ENCODE data around the gene PDLIM5.

Gene PDLIM5

GRCh38 chr4:94430406-94430805 lies 21.3 kb upstream of the PDLIM5 start:
- peaks cover 18% of the 10 kb centered on the region for H3K9me3 ChIP-seq (ENCODE audit: insufficient read depth, low read depth, low read length)
- H3K27me3 ChIP-seq (ENCODE audit: insufficient read depth, low read length): no peaks in the 10 kb centered on the region
- no peak overlapping the region for H3K9ac ChIP-seq (ENCODE audit: low read depth, low read length)
- no peak overlapping the region for H3K27ac ChIP-seq (ENCODE audit: low read length)
- H3K4me1 ChIP-seq (ENCODE audit: insufficient read depth, low read length): no peaks in the 10 kb centered on the region
- H3K4me3 ChIP-seq (ENCODE audit: low read length): no peak overlapping the region
- H3K36me3 ChIP-seq (ENCODE audit: insufficient read depth, low read depth, low read length): no peaks in the 10 kb centered on the region

GRCh38 chr4:94431388-94431787 lies 20.4 kb upstream of the PDLIM5 start:
- Histone ChIP-seq H3K36me3 (ENCODE audit: insufficient read depth, low read depth, low read length) (no peaks in the 10 kb centered on the region), H3K4me1 (ENCODE audit: insufficient read depth, low read length) (no peaks in the 10 kb centered on the region), H3K4me3 (ENCODE audit: low read length) (no peak overlapping the region), H3K9ac (ENCODE audit: low read depth, low read length) (no peak overlapping the region), H3K27ac (ENCODE audit: low read length) (no peak overlapping the region), H3K27me3 (ENCODE audit: insufficient read depth, low read length) (no peaks in the 10 kb centered on the region), H3K9me3 (ENCODE audit: insufficient read depth, low read depth, low read length) (peaks cover 10% of the 10 kb centered on the region)

GRCh38 chr4:94434505-94434904 lies 17.2 kb upstream of the PDLIM5 start:
- Histone ChIP-seq H3K9me3 (ENCODE audit: insufficient read depth, low read depth, low read length) (no peaks in the 10 kb centered on the region), H3K27me3 (ENCODE audit: insufficient read depth, low read length) (no peaks in the 10 kb centered on the region), H3K27ac (ENCODE audit: low read length) (no peak overlapping the region), H3K9ac (ENCODE audit: low read depth, low read length) (no peak overlapping the region), H3K4me3 (ENCODE audit: low read length) (no peak overlapping the region), H3K36me3 (ENCODE audit: insufficient read depth, low read depth, low read length) (no peaks in the 10 kb centered on the region), H3K4me1 (ENCODE audit: insufficient read depth, low read length) (no peaks in the 10 kb centered on the region)

GRCh38 chr4:94435874-94436273 lies 15.9 kb upstream of the PDLIM5 start:
- no peaks in the 10 kb centered on the region for H3K9me3 ChIP-seq (ENCODE audit: insufficient read depth, low read depth, low read length)
- H3K27me3 ChIP-seq (ENCODE audit: insufficient read depth, low read length): no peaks in the 10 kb centered on the region
- H3K4me3 ChIP-seq (ENCODE audit: low read length): no peak overlapping the region
- H3K27ac ChIP-seq (ENCODE audit: low read length): no peak overlapping the region
- no peak overlapping the region for H3K9ac ChIP-seq (ENCODE audit: low read depth, low read length)
- H3K36me3 ChIP-seq (ENCODE audit: insufficient read depth, low read depth, low read length): no peaks in the 10 kb centered on the region
- H3K4me1 ChIP-seq (ENCODE audit: insufficient read depth, low read length): no peaks in the 10 kb centered on the region

GRCh38 chr4:94436512-94436911 lies 15.2 kb upstream of the PDLIM5 start:
- no peaks in the 10 kb centered on the region for H3K27me3 ChIP-seq (ENCODE audit: insufficient read depth, low read length)
- H3K27ac ChIP-seq (ENCODE audit: low read length): no peak overlapping the region
- no peak overlapping the region for H3K4me3 ChIP-seq (ENCODE audit: low read length)
- H3K9ac ChIP-seq (ENCODE audit: low read depth, low read length): no peak overlapping the region
- no peaks in the 10 kb centered on the region for H3K36me3 ChIP-seq (ENCODE audit: insufficient read depth, low read depth, low read length)
- no peaks in the 10 kb centered on the region for H3K9me3 ChIP-seq (ENCODE audit: insufficient read depth, low read depth, low read length)
- H3K4me1 ChIP-seq (ENCODE audit: insufficient read depth, low read length): no peaks in the 10 kb centered on the region

- no peaks in the 10 kb centered on the region for H3K9me3 ChIP-seq (ENCODE audit: insufficient read depth, low read depth, low read length)
- H3K27me3 ChIP-seq (ENCODE audit: insufficient read depth, low read length): no peaks in the 10 kb centered on the region
- no peak overlapping the region for H3K27ac ChIP-seq (ENCODE audit: low read length)
- no peak overlapping the region for H3K9ac ChIP-seq (ENCODE audit: low read depth, low read length)
- no peak overlapping the region for H3K4me3 ChIP-seq (ENCODE audit: low read length)
- H3K4me1 ChIP-seq (ENCODE audit: insufficient read depth, low read length): no peaks in the 10 kb centered on the region
- H3K36me3 ChIP-seq (ENCODE audit: insufficient read depth, low read depth, low read length): no peaks in the 10 kb centered on the region
Measured at GRCh38 chr4:94439606-94440005, 12.1 kb upstream of the PDLIM5 start.

GRCh38 chr4:94441838-94442237 lies 9.9 kb upstream of the PDLIM5 start:
- no peak overlapping the region for H3K4me3 ChIP-seq (ENCODE audit: low read length)
- H3K27me3 ChIP-seq (ENCODE audit: insufficient read depth, low read length): no peaks in the 10 kb centered on the region
- no peak overlapping the region for H3K9ac ChIP-seq (ENCODE audit: low read depth, low read length)
- no peaks in the 10 kb centered on the region for H3K4me1 ChIP-seq (ENCODE audit: insufficient read depth, low read length)
- no peaks in the 10 kb centered on the region for H3K36me3 ChIP-seq (ENCODE audit: insufficient read depth, low read depth, low read length)
- H3K9me3 ChIP-seq (ENCODE audit: insufficient read depth, low read depth, low read length): no peaks in the 10 kb centered on the region
- no peak overlapping the region for H3K27ac ChIP-seq (ENCODE audit: low read length)

- Histone ChIP-seq H3K27me3 (ENCODE audit: insufficient read depth, low read length) (no peaks in the 10 kb centered on the region), H3K27ac (ENCODE audit: low read length) (no peak overlapping the region), H3K36me3 (ENCODE audit: insufficient read depth, low read depth, low read length) (no peaks in the 10 kb centered on the region), H3K4me1 (ENCODE audit: insufficient read depth, low read length) (no peaks in the 10 kb centered on the region), H3K9me3 (ENCODE audit: insufficient read depth, low read depth, low read length) (no peaks in the 10 kb centered on the region), H3K9ac (ENCODE audit: low read depth, low read length) (no peak overlapping the region), H3K4me3 (ENCODE audit: low read length) (no peak overlapping the region)
Measured at GRCh38 chr4:94442251-94442650, 9.5 kb upstream of the PDLIM5 start.

- Histone ChIP-seq H3K27me3 (ENCODE audit: insufficient read depth, low read length) (peaks cover 10% of the 10 kb centered on the region), H3K4me1 (ENCODE audit: insufficient read depth, low read length) (peaks cover 4% of the 10 kb centered on the region; the same call in 1 of the 2 replicates), H3K4me3 (ENCODE audit: low read length) (no peak overlapping the region), H3K27ac (ENCODE audit: low read length) (no peak overlapping the region), H3K9me3 (ENCODE audit: insufficient read depth, low read depth, low read length) (no peaks in the 10 kb centered on the region), H3K36me3 (ENCODE audit: insufficient read depth, low read depth, low read length) (no peaks in the 10 kb centered on the region), H3K9ac (ENCODE audit: low read depth, low read length) (no peak overlapping the region)
Measured at GRCh38 chr4:94446386-94446785, 5.4 kb upstream of the PDLIM5 start.

- H3K4me3 ChIP-seq (ENCODE audit: low read length): no peak overlapping the region
- peaks cover 11% of the 10 kb centered on the region for H3K27me3 ChIP-seq (ENCODE audit: insufficient read depth, low read length)
- H3K27ac ChIP-seq (ENCODE audit: low read length): no peak overlapping the region
- H3K36me3 ChIP-seq (ENCODE audit: insufficient read depth, low read depth, low read length): no peaks in the 10 kb centered on the region
- H3K9ac ChIP-seq (ENCODE audit: low read depth, low read length): no peak overlapping the region
- no peaks in the 10 kb centered on the region for H3K9me3 ChIP-seq (ENCODE audit: insufficient read depth, low read depth, low read length)
- H3K4me1 ChIP-seq (ENCODE audit: insufficient read depth, low read length): peaks cover 5% of the 10 kb centered on the region; the same call in 1 of the 2 replicates
Measured at GRCh38 chr4:94447754-94448411, 3.9 kb upstream of the PDLIM5 start.

GRCh38 chr4:94448815-94449375 lies 2.8 kb upstream of the PDLIM5 start:
- no peaks in the 10 kb centered on the region for H3K36me3 ChIP-seq (ENCODE audit: insufficient read depth, low read depth, low read length)
- peaks cover 14% of the 10 kb centered on the region; the same call in 1 of the 2 replicates for H3K4me1 ChIP-seq (ENCODE audit: insufficient read depth, low read length)
- no peak overlapping the region for H3K4me3 ChIP-seq (ENCODE audit: low read length)
- H3K27me3 ChIP-seq (ENCODE audit: insufficient read depth, low read length): peaks cover 14% of the 10 kb centered on the region
- no peak overlapping the region for H3K27ac ChIP-seq (ENCODE audit: low read length)
- no peak overlapping the region for H3K9ac ChIP-seq (ENCODE audit: low read depth, low read length)
- no peaks in the 10 kb centered on the region for H3K9me3 ChIP-seq (ENCODE audit: insufficient read depth, low read depth, low read length)

- Histone ChIP-seq H3K9ac (ENCODE audit: low read depth, low read length) (peak overlapping the region; percentile 60; the same call in 1 of the 2 replicates), H3K9me3 (ENCODE audit: insufficient read depth, low read depth, low read length) (no peaks in the 10 kb centered on the region), H3K27me3 (ENCODE audit: insufficient read depth, low read length) (peaks cover 14% of the 10 kb centered on the region), H3K27ac (ENCODE audit: low read length) (no peak overlapping the region), H3K4me1 (ENCODE audit: insufficient read depth, low read length) (peaks cover 20% of the 10 kb centered on the region; the same call in 1 of the 2 replicates), H3K36me3 (ENCODE audit: insufficient read depth, low read depth, low read length) (peaks cover 11% of the 10 kb centered on the region), H3K4me3 (ENCODE audit: low read length) (peak overlapping the region; percentile 100)
Measured at GRCh38 chr4:94451051-94451694, 569 bp upstream of the PDLIM5 start.

Measured in iPS-20b (cell line).